Measurements from ENCODE around the gene TDRD7.
A peak's percentile ranks its signal among the peaks of the same experiment; 100 is the strongest.

TDRD7 gene

GRCh38 chr9:97408562-97408961, 3.3 kb upstream of the TDRD7 start:
- WGBS, 2 donors (ENCODE audit: extremely low coverage in 2 of 2, insufficient read length in 2 of 2, insufficient replicate concordance in 1 of 2) = no CpG with 5 or more reads among the region's 4 CpGs
- no peak overlapping the region for H4K8ac ChIP-seq (ENCODE audit: low read depth, low read length)
- no peak overlapping the region for H3K4me2 ChIP-seq (ENCODE audit: insufficient read depth, low read length, poor library complexity, severe bottlenecking)

GRCh38 chr9:97411440-97411788, 482 bp upstream of the TDRD7 start:
- no peaks in the 10 kb centered on the region for H3K79me1 ChIP-seq (ENCODE audit: low read depth, low read length)
- peaks cover 3 to 43% (median 16%) of the 10 kb centered on the region in 3 experiments for H3K27me3 ChIP-seq (ENCODE audit: control insufficient read depth in 3 of 3, insufficient read depth in 3 of 3, low read depth in 1 of 3, low read length in 3 of 3)
- no CpG with 5 or more reads among the region's 3 CpGs for WGBS, 2 donors (ENCODE audit: extremely low coverage in 2 of 2, insufficient read length in 2 of 2, insufficient replicate concordance in 1 of 2)

More at GRCh38 chr9:97408562-97408961, 3.3 kb upstream of the TDRD7 start:
- no peak overlapping the region for H3K4ac ChIP-seq (ENCODE audit: low read length)
- H3K23ac ChIP-seq (ENCODE audit: low read depth, low read length, poor library complexity) = no peak overlapping the region
- peaks cover 3 to 22% (median 15%) of the 10 kb centered on the region in 3 experiments for H3K27me3 ChIP-seq (ENCODE audit: control insufficient read depth in 3 of 3, insufficient read depth in 3 of 3, low read depth in 1 of 3, low read length in 3 of 3)
- no peak overlapping the region for H4K91ac ChIP-seq (ENCODE audit: low read depth, low read length, poor library complexity)
- H2AK5ac ChIP-seq (ENCODE audit: low read depth, low read length) = no peak overlapping the region
- no peaks in the 10 kb centered on the region for H3K79me1 ChIP-seq (ENCODE audit: low read depth, low read length)
- peaks cover 3 to 8% of the 10 kb centered on the region in 2 donors for H3K9me3 ChIP-seq (replicated peaks in 1 of 2; ENCODE audit: control insufficient read depth in 2 of 2, insufficient read depth in 1 of 2, low read depth in 1 of 2, low read length in 2 of 2)
- no peak overlapping the region for H3K14ac ChIP-seq (ENCODE audit: low read length)
- DNase-seq (ENCODE audit: low spot score) = no peak
- peaks cover 0 to 7% of the 10 kb centered on the region in 2 donors for H3K4me1 ChIP-seq (ENCODE audit: control insufficient read depth in 2 of 2, insufficient read depth in 1 of 2, low read depth in 1 of 2, low read length in 2 of 2)
- no peaks in the 10 kb centered on the region for H3K36me3 ChIP-seq (replicated peaks in 1 of 2; ENCODE audit: control insufficient read depth in 2 of 2, insufficient read depth in 2 of 2, low read length in 2 of 2)
- no peak overlapping the region for H2AFZ ChIP-seq (ENCODE audit: low read length)
- H3K9ac ChIP-seq (ENCODE audit: low read depth, low read length, poor library complexity) = no peak overlapping the region
- H2BK12ac ChIP-seq (ENCODE audit: low read length) = no peak overlapping the region
- no peak overlapping the region for H3K4me3 ChIP-seq (ENCODE audit: low read length in 2 of 2)
- no peak overlapping the region for H3K27ac ChIP-seq (replicated peaks; ENCODE audit: low read length)
- no peak overlapping the region for H3K18ac ChIP-seq (ENCODE audit: low read length)
- H2BK120ac ChIP-seq (ENCODE audit: low read depth, low read length) = no peak overlapping the region
- H2BK15ac ChIP-seq (ENCODE audit: low read length) = no peak overlapping the region
- H2BK5ac ChIP-seq (ENCODE audit: low read length) = no peak overlapping the region

GRCh38 chr9:97412626-97413385, 910 bp downstream of the TDRD7 start:
- no CpG with 5 or more reads among the region's 16 CpGs for WGBS, 2 donors (ENCODE audit: extremely low coverage in 2 of 2, insufficient read length in 2 of 2, insufficient replicate concordance in 1 of 2)
- Histone ChIP-seq H3K79me1 (ENCODE audit: low read depth, low read length) (no peaks in the 10 kb centered on the region), H2BK5ac (ENCODE audit: low read length) (no peak overlapping the region), H2BK12ac (ENCODE audit: low read length) (no peak overlapping the region), H3K23ac (ENCODE audit: low read depth, low read length, poor library complexity) (peak overlapping the region; percentile 45), H4K8ac (ENCODE audit: low read depth, low read length) (no peak overlapping the region), H3K4ac (ENCODE audit: low read length) (no peak overlapping the region), H2AFZ (ENCODE audit: low read length) (peak overlapping the region; percentile 95), H4K91ac (ENCODE audit: low read depth, low read length, poor library complexity) (no peak overlapping the region), H3K27ac (replicated peaks; ENCODE audit: low read length) (no peak overlapping the region), H3K9me3 (replicated peaks in 1 of 2; ENCODE audit: control insufficient read depth in 2 of 2, insufficient read depth in 1 of 2, low read depth in 1 of 2, low read length in 2 of 2) (peaks cover 0 to 2% of the 10 kb centered on the region in 2 donors), H2BK120ac (ENCODE audit: low read depth, low read length) (no peak overlapping the region), H3K4me2 (ENCODE audit: insufficient read depth, low read length, poor library complexity, severe bottlenecking) (peak overlapping the region; percentile 89), H3K4me1 (ENCODE audit: control insufficient read depth in 2 of 2, insufficient read depth in 1 of 2, low read depth in 1 of 2, low read length in 2 of 2) (peaks cover 0 to 3% of the 10 kb centered on the region in 2 donors), H3K14ac (ENCODE audit: low read length) (peak overlapping the region; percentile 85), H3K9ac (ENCODE audit: low read depth, low read length, poor library complexity) (peak overlapping the region; percentile 82), H3K4me3 (ENCODE audit: low read length in 2 of 2) (peak overlapping the region; percentile 49 to 87), H3K27me3 (ENCODE audit: control insufficient read depth in 3 of 3, insufficient read depth in 3 of 3, low read depth in 1 of 3, low read length in 3 of 3) (peaks cover 3 to 52% (median 16%) of the 10 kb centered on the region in 3 experiments), H2AK5ac (ENCODE audit: low read depth, low read length) (no peak overlapping the region), H3K18ac (ENCODE audit: low read length) (peak overlapping the region; percentile 91), H2BK15ac (ENCODE audit: low read length) (no peak overlapping the region), H3K36me3 (replicated peaks in 1 of 2; ENCODE audit: control insufficient read depth in 2 of 2, insufficient read depth in 2 of 2, low read length in 2 of 2) (no peaks in the 10 kb centered on the region)
- DNase-seq (ENCODE audit: low spot score) = peak; percentile 15

More at GRCh38 chr9:97411440-97411788, 482 bp upstream of the TDRD7 start:
- H3K27ac ChIP-seq (replicated peaks; ENCODE audit: low read length) = no peak overlapping the region
- peak overlapping the region; percentile 49 to 87 for H3K4me3 ChIP-seq (ENCODE audit: low read length in 2 of 2)
- no peak overlapping the region for H3K23ac ChIP-seq (ENCODE audit: low read depth, low read length, poor library complexity)
- H4K8ac ChIP-seq (ENCODE audit: low read depth, low read length) = no peak overlapping the region
- DNase-seq (ENCODE audit: low spot score) = no peak
- H4K91ac ChIP-seq (ENCODE audit: low read depth, low read length, poor library complexity) = no peak overlapping the region
- H2BK5ac ChIP-seq (ENCODE audit: low read length) = no peak overlapping the region
- H3K36me3 ChIP-seq (replicated peaks in 1 of 2; ENCODE audit: control insufficient read depth in 2 of 2, insufficient read depth in 2 of 2, low read length in 2 of 2) = no peaks in the 10 kb centered on the region
- no peak overlapping the region for H2BK120ac ChIP-seq (ENCODE audit: low read depth, low read length)
- no peak overlapping the region for H3K9ac ChIP-seq (ENCODE audit: low read depth, low read length, poor library complexity)
- no peak overlapping the region for H3K14ac ChIP-seq (ENCODE audit: low read length)
- peak overlapping the region; percentile 95 for H2AFZ ChIP-seq (ENCODE audit: low read length)
- H3K9me3 ChIP-seq (replicated peaks in 1 of 2; ENCODE audit: control insufficient read depth in 2 of 2, insufficient read depth in 1 of 2, low read depth in 1 of 2, low read length in 2 of 2) = peaks cover 0 to 2% of the 10 kb centered on the region in 2 donors
- H3K4me1 ChIP-seq (ENCODE audit: control insufficient read depth in 2 of 2, insufficient read depth in 1 of 2, low read depth in 1 of 2, low read length in 2 of 2) = peaks cover 0 to 3% of the 10 kb centered on the region in 2 donors
- H3K4ac ChIP-seq (ENCODE audit: low read length) = no peak overlapping the region
- H2AK5ac ChIP-seq (ENCODE audit: low read depth, low read length) = no peak overlapping the region
- peak overlapping the region; percentile 89 for H3K4me2 ChIP-seq (ENCODE audit: insufficient read depth, low read length, poor library complexity, severe bottlenecking)
- no peak overlapping the region for H3K18ac ChIP-seq (ENCODE audit: low read length)
- H2BK15ac ChIP-seq (ENCODE audit: low read length) = no peak overlapping the region
- H2BK12ac ChIP-seq (ENCODE audit: low read length) = no peak overlapping the region

- Histone ChIP-seq H3K27ac (replicated peaks; ENCODE audit: low read length) (no peak overlapping the region), H2AFZ (ENCODE audit: low read length) (no peak overlapping the region), H3K79me1 (ENCODE audit: low read depth, low read length) (no peaks in the 10 kb centered on the region), H3K36me3 (replicated peaks in 1 of 2; ENCODE audit: control insufficient read depth in 2 of 2, insufficient read depth in 2 of 2, low read length in 2 of 2) (no peaks in the 10 kb centered on the region), H2BK12ac (ENCODE audit: low read length) (no peak overlapping the region), H3K9ac (ENCODE audit: low read depth, low read length, poor library complexity) (no peak overlapping the region), H3K4me2 (ENCODE audit: insufficient read depth, low read length, poor library complexity, severe bottlenecking) (no peak overlapping the region), H3K4ac (ENCODE audit: low read length) (no peak overlapping the region), H2BK120ac (ENCODE audit: low read depth, low read length) (no peak overlapping the region), H3K14ac (ENCODE audit: low read length) (no peak overlapping the region), H3K9me3 (replicated peaks in 1 of 2; ENCODE audit: control insufficient read depth in 2 of 2, insufficient read depth in 1 of 2, low read depth in 1 of 2, low read length in 2 of 2) (peaks cover 0 to 2% of the 10 kb centered on the region in 2 donors), H2BK5ac (ENCODE audit: low read length) (no peak overlapping the region), H2BK15ac (ENCODE audit: low read length) (no peak overlapping the region), H3K18ac (ENCODE audit: low read length) (no peak overlapping the region), H3K4me1 (ENCODE audit: control insufficient read depth in 2 of 2, insufficient read depth in 1 of 2, low read depth in 1 of 2, low read length in 2 of 2) (peaks cover 0 to 3% of the 10 kb centered on the region in 2 donors), H3K27me3 (ENCODE audit: control insufficient read depth in 3 of 3, insufficient read depth in 3 of 3, low read depth in 1 of 3, low read length in 3 of 3) (peaks cover 3 to 52% (median 16%) of the 10 kb centered on the region in 3 experiments), H4K8ac (ENCODE audit: low read depth, low read length) (no peak overlapping the region), H3K4me3 (ENCODE audit: low read length in 2 of 2) (no peak overlapping the region), H4K91ac (ENCODE audit: low read depth, low read length, poor library complexity) (no peak overlapping the region), H2AK5ac (ENCODE audit: low read depth, low read length) (no peak overlapping the region), H3K23ac (ENCODE audit: low read depth, low read length, poor library complexity) (no peak overlapping the region)
- DNase-seq (ENCODE audit: low spot score) = no peak
- WGBS, 2 donors (ENCODE audit: extremely low coverage in 2 of 2, insufficient read length in 2 of 2, insufficient replicate concordance in 1 of 2) = no CpG with 5 or more reads among the region's 4 CpGs
Measured at GRCh38 chr9:97413462-97413861, 1.6 kb downstream of the TDRD7 start.
